HG03060 (cell line): Measurements from ENCODE around the gene PALLD.

Experiments
- ATAC-seq: cut with Tn5 transposase; IDR thresholded peaks from one replicate; pipeline ENCODE4 v1.9.1; 2021; ENCODE audit warnings: low read depth, moderate number of reproducible peaks; ENCODE audit not compliant: unreplicated experiment

The PALLD gene

GRCh38 chr4:168637872-168638756, 141.3 kb downstream of the PALLD start:
- no peak for ATAC-seq

GRCh38 chr4:168639914-168640313, 143.1 kb downstream of the PALLD start:
- ATAC-seq, result no peak

GRCh38 chr4:168641811-168642140, 144.9 kb downstream of the PALLD start:
- ATAC-seq, result no peak

GRCh38 chr4:168642591-168642990, 145.7 kb downstream of the PALLD start:
- no peak for ATAC-seq

GRCh38 chr4:168643111-168643795, 146.4 kb downstream of the PALLD start:
- ATAC-seq, result no peak

- ATAC-seq, result no peak
Observed at GRCh38 chr4:168643796-168644159, 146.9 kb downstream of the PALLD start.

- ATAC-seq, result no peak
Observed at GRCh38 chr4:168646001-168646768, 149.3 kb downstream of the PALLD start.

- ATAC-seq, result no peak
Observed at GRCh38 chr4:168647646-168648375, 151.0 kb downstream of the PALLD start.

GRCh38 chr4:168648494-168648893, 151.6 kb downstream of the PALLD start:
- ATAC-seq, result no peak

- ATAC-seq, result no peak
Observed at GRCh38 chr4:168648929-168649328, 152.1 kb downstream of the PALLD start.

GRCh38 chr4:168651374-168651773, 154.5 kb downstream of the PALLD start:
- no peak for ATAC-seq

- no peak for ATAC-seq
Observed at GRCh38 chr4:168651864-168652263, 155.0 kb downstream of the PALLD start.

- ATAC-seq, result no peak
Observed at GRCh38 chr4:168652755-168653154, 155.9 kb downstream of the PALLD start.

- ATAC-seq, result no peak
Observed at GRCh38 chr4:168654104-168654847, 157.4 kb downstream of the PALLD start.

GRCh38 chr4:168654848-168655174, 158.0 kb downstream of the PALLD start:
- ATAC-seq, result no peak

- ATAC-seq, result no peak
Observed at GRCh38 chr4:168655182-168655581, 158.3 kb downstream of the PALLD start.

- ATAC-seq, result no peak
Observed at GRCh38 chr4:168656055-168656660, 159.3 kb downstream of the PALLD start.

- no peak for ATAC-seq
Observed at GRCh38 chr4:168656946-168657473, 160.2 kb downstream of the PALLD start.

GRCh38 chr4:168658751-168659150, 161.9 kb downstream of the PALLD start:
- no peak for ATAC-seq
